Stomach (tissue), 9 donors: ENCODE data around the gene ARHGAP15. TPM values are rescaled to one million over a fixed set of nuclear protein-coding genes. Genes with fewer than 3 reads are reported as not detected.

Experiments used
- DNase-seq, 2 donors: peaks; one replicate each; pipeline versions ENCODE4 v3.0.0 to v3.0.0-alpha.2; 2013 to 2019
- H3K27ac ChIP-seq, 5 donors: fragments of 200-600 bp in 4 of 5; sonication (generic) in 4 of 5; one replicate each; pipeline ENCODE4 v1.5.1; 2013 to 2019; ENCODE audit warnings: mild to moderate bottlenecking in 1 of 5, moderate library complexity in 1 of 5
- H3K27me3 ChIP-seq, 3 donors: fragments of 200-600 bp; sonication (generic); one replicate each; pipeline ENCODE4 v1.5.1; 2017 to 2019; ENCODE audit warnings: mixed run types in 1 of 3
- H3K36me3 ChIP-seq, 4 donors: fragments of 200-600 bp; sonication (generic); 1 replicate in 3 of 4; 2 replicates in 1 of 4; pipeline ENCODE4 v1.5.1; 2016 to 2019
- H3K4me1 ChIP-seq, 4 donors: fragments of 200-600 bp; sonication (generic); one replicate each; pipeline ENCODE4 v1.5.1; 2016 to 2019
- H3K4me3 ChIP-seq, 4 donors: fragments of 200-600 bp; sonication (generic) in 3 of 4; one replicate each; pipeline ENCODE4 v1.5.1; 2016 to 2019; ENCODE audit warnings: mild to moderate bottlenecking in 1 of 4
- H3K9me3 ChIP-seq, 4 donors: fragments of 200-600 bp; sonication (generic); one replicate each; pipeline ENCODE4 v1.5.1; 2016 to 2019
- CTCF ChIP-seq, 7 experiments: fragments of 450-650 bp in 4 of 7; fragments of 200-600 bp in 3 of 7; sonication (generic) in 3 of 7; IDR thresholded peaks; one replicate each; pipeline ENCODE4 v1.5.1; 2016 to 2019; ENCODE audit warnings: antibody characterized with exemption in 7 of 7, control low read depth in 2 of 7, mild to moderate bottlenecking in 1 of 7
- EP300 ChIP-seq: sonication (generic); formaldehyde crosslinking; IDR thresholded peaks from one replicate; pipeline ENCODE4 v1.6.1; 2017; ENCODE audit warnings: antibody characterized with exemption
- POLR2A ChIP-seq, 4 donors: fragments of 450-650 bp; IDR thresholded peaks; one replicate each; pipeline ENCODE4 v1.6.1; 2016; ENCODE audit warnings: antibody characterized with exemption in 4 of 4, control low read depth in 2 of 4, mild to moderate bottlenecking in 1 of 4, moderate library complexity in 1 of 4
- POLR2AphosphoS5 ChIP-seq, 3 donors: sonication (generic); formaldehyde crosslinking; IDR thresholded peaks; one replicate each; pipeline ENCODE4 v1.6.1; 2016; ENCODE audit warnings: antibody characterized with exemption in 3 of 3
- WGBS, 5 donors: extraction: QIAGEN DNeasy Blood & Tissue Kit in 3 of 5; methylation state at CpG; one replicate each; pipeline versions ENCODE4 v1.1.5 to v1.1.7; 2013 to 2018; 5-methylcytosine and 5-hydroxymethylcytosine counted together
- intact Hi-C: fragments of 100-400 bp; cut with DNase I; formaldehyde crosslinking; loops from one replicate; pipeline ENCODE4 v1.15.1; 2023; ENCODE audit warnings: low total_unique reads
- polyA plus RNA-seq, 3 donors: library from polyadenylated mRNA; stranded (reverse); fragments of 200-250 nt; gene quantifications; one replicate each; pipeline ENCODE4 v1.2.3, GENCODE V29; 2013
- small RNA-seq, 4 donors: library from RNA; depleted of rRNA; stranded (forward); fragments of <200 nt; gene quantifications; one replicate each; pipeline ENCODE3, GENCODE V24; 2016
- total RNA-seq, 5 donors: library from RNA; depleted of rRNA; stranded (reverse); fragments of >200 nt; gene quantifications; one replicate each; pipeline versions ENCODE4 v1.1.0 to v1.2.3, GENCODE V29; 2014 to 2016
- donor health status: healthy with polysubstance abuse.
- donor health status: Bipolar disorder and iron deficiency.
- donor health status: healthy.

ARHGAP15 gene
- total and polyA plus RNA-seq, 8 donors = 1.8 to 66.3 (median 6.8) TPM; not detected in 1

- Histone ChIP-seq H3K36me3 (no peaks in the 10 kb centered on the region), H3K9me3 (no peaks in the 10 kb centered on the region), H3K27ac (no peak overlapping the region), H3K4me3 (no peak overlapping the region), H3K27me3 (no peaks in the 10 kb centered on the region), H3K4me1 (no peaks in the 10 kb centered on the region)
- TF ChIP-seq POLR2A (IDR thresholded peaks at IDR 0.05) = no peak
- no peak for TF ChIP-seq POLR2AphosphoS5 (IDR thresholded peaks at IDR 0.05)
- no peak for TF ChIP-seq EP300
- no peak for TF ChIP-seq CTCF (IDR thresholded peaks at IDR 0.05)
- intact Hi-C loops = no loop called here
- 69 to 76% (median 73%) methylated on average over 3 of the region's 3 CpGs for WGBS, 5 donors
- DNase-seq = no peak
These were observed 687.7 kb downstream of the ARHGAP15 start for GRCh38 chr2:143816916-143817315.

Small RNA genes within 50 kb of the gene (small RNA-seq; reads per million reads assigned to genes)
- gene MTND4LP12 = 0 reads per million in 4 donors
